ENCODE results near the gene MRPS16.

Gene MRPS16

GRCh38 chr10:73215749-73216148 lies 36.7 kb downstream of the MRPS16 start:
- Histone ChIP-seq H3K9me2 (ENCODE audit: low read depth, low read length) (no peaks in the 10 kb centered on the region), H2AFZ (ENCODE audit: low read length) (no peak overlapping the region), H3K79me2 (ENCODE audit: insufficient read depth, low read length) (no peaks in the 10 kb centered on the region), H3K4me2 (ENCODE audit: low read length) (no peak overlapping the region), H3F3A (ENCODE audit: insufficient read depth, low read length) (no peaks in the 10 kb centered on the region), H3K9ac (ENCODE audit: low read length) (no peak overlapping the region), H3K36me3 (ENCODE audit: insufficient read depth, low read length) (peaks cover 7% of the 10 kb centered on the region), H3K27me3 (ENCODE audit: insufficient read depth, low read length) (no peaks in the 10 kb centered on the region), H3K9me3 (ENCODE audit: low read length) (no peaks in the 10 kb centered on the region), H4K20me1 (ENCODE audit: insufficient read depth, low read length) (no peaks in the 10 kb centered on the region), H3K4me3 (ENCODE audit: low read depth, low read length, poor library complexity, severe bottlenecking) (no peak overlapping the region), H3K27ac (ENCODE audit: low read depth, low read length, poor library complexity, severe bottlenecking) (no peak overlapping the region), H3K4me1 (ENCODE audit: insufficient read depth, low read length, severe bottlenecking) (no peaks in the 10 kb centered on the region)
- TF ChIP-seq EZH2 (IDR thresholded peaks at IDR 0.05; ENCODE audit: borderline replicate concordance, low read length) (no peak), CTCF (IDR thresholded peaks at IDR 0.05; ENCODE audit: low read length) (no peak)

- no peak overlapping the region for H3K4me3 ChIP-seq (ENCODE audit: low read depth, low read length, poor library complexity, severe bottlenecking)
Observed at GRCh38 chr10:73211106-73211811, 41.2 kb downstream of the MRPS16 start.

GRCh38 chr10:73210395-73211105 lies 41.9 kb downstream of the MRPS16 start:
- Histone ChIP-seq H3K9ac (ENCODE audit: low read length) (no peak overlapping the region), H3K27me3 (ENCODE audit: insufficient read depth, low read length) (no peaks in the 10 kb centered on the region), H2AFZ (ENCODE audit: low read length) (no peak overlapping the region), H3F3A (ENCODE audit: insufficient read depth, low read length) (no peaks in the 10 kb centered on the region), H3K9me3 (ENCODE audit: low read length) (peaks cover 5% of the 10 kb centered on the region; the same call in 1 of the 2 replicates), H3K36me3 (ENCODE audit: insufficient read depth, low read length) (no peaks in the 10 kb centered on the region), H3K4me2 (ENCODE audit: low read length) (no peak overlapping the region), H4K20me1 (ENCODE audit: insufficient read depth, low read length) (no peaks in the 10 kb centered on the region), H3K27ac (ENCODE audit: low read depth, low read length, poor library complexity, severe bottlenecking) (no peak overlapping the region), H3K4me1 (ENCODE audit: insufficient read depth, low read length, severe bottlenecking) (no peaks in the 10 kb centered on the region), H3K79me2 (ENCODE audit: insufficient read depth, low read length) (no peaks in the 10 kb centered on the region), H3K9me2 (ENCODE audit: low read depth, low read length) (no peaks in the 10 kb centered on the region), H3K4me3 (ENCODE audit: low read depth, low read length, poor library complexity, severe bottlenecking) (no peak overlapping the region)
- TF ChIP-seq EZH2 (IDR thresholded peaks at IDR 0.05; ENCODE audit: borderline replicate concordance, low read length) (no peak), CTCF (IDR thresholded peaks at IDR 0.05; ENCODE audit: low read length) (no peak)

More at GRCh38 chr10:73211106-73211811, 41.2 kb downstream of the MRPS16 start:
- Histone ChIP-seq H3K4me1 (ENCODE audit: insufficient read depth, low read length, severe bottlenecking) (no peaks in the 10 kb centered on the region), H3K27me3 (ENCODE audit: insufficient read depth, low read length) (no peaks in the 10 kb centered on the region), H3K27ac (ENCODE audit: low read depth, low read length, poor library complexity, severe bottlenecking) (no peak overlapping the region), H3K9me2 (ENCODE audit: low read depth, low read length) (no peaks in the 10 kb centered on the region), H3K4me2 (ENCODE audit: low read length) (no peak overlapping the region), H4K20me1 (ENCODE audit: insufficient read depth, low read length) (no peaks in the 10 kb centered on the region), H3K79me2 (ENCODE audit: insufficient read depth, low read length) (no peaks in the 10 kb centered on the region), H3K36me3 (ENCODE audit: insufficient read depth, low read length) (peaks cover under 1% of the 10 kb centered on the region), H3K9ac (ENCODE audit: low read length) (no peak overlapping the region), H3K9me3 (ENCODE audit: low read length) (peaks cover under 1% of the 10 kb centered on the region; the same call in 1 of the 2 replicates), H3F3A (ENCODE audit: insufficient read depth, low read length) (no peaks in the 10 kb centered on the region), H2AFZ (ENCODE audit: low read length) (no peak overlapping the region)
- TF ChIP-seq CTCF (IDR thresholded peaks at IDR 0.05; ENCODE audit: low read length) (no peak), EZH2 (IDR thresholded peaks at IDR 0.05; ENCODE audit: borderline replicate concordance, low read length) (no peak)

Data from OCI-LY1 (cell line).